Caki2 (cell line): ENCODE measurements around the gene RXRA. TPM values are rescaled to one million over a fixed set of nuclear protein-coding genes. Genes with fewer than 3 reads are reported as not detected.

ENCODE experiments used
- DNase-seq: peaks from one replicate; pipeline ENCODE4 v3.0.0-alpha.2; 2015; ENCODE audit warnings: low read depth
- in situ Hi-C: cut with HindIII; loops from 2 replicates; pipeline ENCODE4 v1.10.0; 2016; ENCODE audit warnings: low sequenced_read_pairs, low pct_unique_long_range_greater_than_20kb, mixed read lengths
- total RNA-seq: library from RNA; depleted of rRNA; stranded (reverse); fragments of >200 nt; shearing (Covaris generic); gene quantifications from 2 replicates; pipeline ENCODE4 v1.2.3, GENCODE V29; 2014; ENCODE audit warnings: low replicate concordance

Gene RXRA
- total RNA-seq, 1 experiment from 2014 or later: 20.6 TPM

GRCh38 chr9:134456756-134457305 is 130.6 kb downstream of the RXRA start:
- in situ Hi-C loops: no loop called here
- no peak for DNase-seq

DNA sequence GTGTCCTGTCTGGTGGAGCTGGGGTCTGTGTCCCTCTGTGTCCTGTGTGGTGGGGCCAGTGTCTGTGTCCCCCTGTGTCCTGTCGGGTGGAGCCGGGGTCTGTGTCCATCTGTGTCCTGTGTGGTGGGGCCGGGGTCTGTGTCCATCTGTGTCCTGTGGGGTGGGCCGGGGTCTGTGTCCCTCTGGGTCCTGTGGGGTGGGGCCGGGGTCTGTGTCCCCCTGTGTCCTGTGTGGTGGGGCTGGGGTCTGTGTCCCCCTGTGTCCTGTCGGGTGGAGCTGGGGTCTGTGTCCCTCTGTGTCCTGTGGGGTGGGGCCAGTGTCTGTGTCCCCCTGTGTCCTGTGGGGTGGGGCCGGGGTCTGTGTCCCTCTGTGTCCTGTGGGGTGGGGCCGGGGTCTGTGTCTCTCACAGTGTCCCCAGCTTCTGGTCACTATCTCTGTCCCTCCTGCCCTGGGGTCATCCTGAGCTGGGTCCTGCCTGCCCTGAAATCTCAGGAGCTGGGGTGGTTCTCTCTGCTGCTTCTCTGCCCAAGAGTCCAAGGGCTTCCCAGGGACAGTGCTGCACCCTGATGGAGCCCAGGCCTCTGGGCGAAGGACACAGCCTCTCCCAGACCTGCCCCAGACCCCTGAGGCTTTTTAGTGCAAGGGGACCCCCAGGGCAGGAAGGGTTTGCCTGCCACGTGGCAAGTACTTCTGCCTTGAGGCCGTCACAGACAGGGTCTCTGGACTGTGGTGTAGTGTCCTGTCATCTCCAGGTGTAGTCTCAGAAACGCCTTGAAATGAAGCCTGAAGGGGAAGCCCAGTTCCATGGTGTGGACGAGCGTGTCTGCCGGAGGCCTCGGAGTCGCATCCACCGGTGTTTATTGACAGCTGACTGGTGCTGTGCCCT is 131.3 kb downstream of the RXRA start:
- DNase-seq: no peak
- in situ Hi-C loops: no loop called here

- in situ Hi-C loops: no loop called here
- no peak for DNase-seq
Measured at GRCh38 chr9:134458207-134459108, 132.2 kb downstream of the RXRA start.

GRCh38 chr9:134459164-134459563 is 132.9 kb downstream of the RXRA start:
- in situ Hi-C loops: no loop called here

GRCh38 chr9:134459573-134459972 is 133.3 kb downstream of the RXRA start:
- in situ Hi-C loops: no loop called here
- DNase-seq: no peak

More at GRCh38 chr9:134459164-134459563, 132.9 kb downstream of the RXRA start:
- DNase-seq: no peak

- in situ Hi-C loops: no loop called here
- DNase-seq: no peak
Measured at GRCh38 chr9:134460206-134460605, 134.0 kb downstream of the RXRA start.

DNA sequence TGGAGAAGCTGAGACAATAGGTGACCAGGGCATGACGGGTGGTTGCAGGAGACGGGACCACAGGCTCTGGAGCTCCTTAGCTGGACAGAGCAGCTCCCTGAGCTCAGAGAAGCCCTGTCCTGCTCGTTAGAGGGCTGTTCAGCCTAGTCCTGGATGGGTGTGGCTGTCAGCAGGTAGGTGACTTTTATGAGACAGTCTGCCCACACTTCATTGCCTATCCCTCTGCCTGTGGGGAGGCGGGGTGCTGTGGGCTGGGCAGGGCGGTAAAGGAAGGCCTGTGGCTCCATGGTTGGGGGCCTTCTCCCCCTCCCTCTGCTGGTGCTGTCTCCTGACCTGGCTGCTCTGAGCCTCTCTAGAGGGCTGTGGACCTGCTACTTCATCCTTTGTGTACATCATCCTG is 134.6 kb downstream of the RXRA start:
- no peak for DNase-seq
- in situ Hi-C loops: no loop called here

GRCh38 chr9:134461426-134461982 is 135.2 kb downstream of the RXRA start:
- no peak for DNase-seq
- in situ Hi-C loops: no loop called here

GRCh38 chr9:134462318-134462717 is 136.1 kb downstream of the RXRA start:
- in situ Hi-C loops: no loop called here
- no peak for DNase-seq

GRCh38 chr9:134463280-134463679 is 137.0 kb downstream of the RXRA start:
- DNase-seq: no peak
- in situ Hi-C loops: no loop called here

DNA sequence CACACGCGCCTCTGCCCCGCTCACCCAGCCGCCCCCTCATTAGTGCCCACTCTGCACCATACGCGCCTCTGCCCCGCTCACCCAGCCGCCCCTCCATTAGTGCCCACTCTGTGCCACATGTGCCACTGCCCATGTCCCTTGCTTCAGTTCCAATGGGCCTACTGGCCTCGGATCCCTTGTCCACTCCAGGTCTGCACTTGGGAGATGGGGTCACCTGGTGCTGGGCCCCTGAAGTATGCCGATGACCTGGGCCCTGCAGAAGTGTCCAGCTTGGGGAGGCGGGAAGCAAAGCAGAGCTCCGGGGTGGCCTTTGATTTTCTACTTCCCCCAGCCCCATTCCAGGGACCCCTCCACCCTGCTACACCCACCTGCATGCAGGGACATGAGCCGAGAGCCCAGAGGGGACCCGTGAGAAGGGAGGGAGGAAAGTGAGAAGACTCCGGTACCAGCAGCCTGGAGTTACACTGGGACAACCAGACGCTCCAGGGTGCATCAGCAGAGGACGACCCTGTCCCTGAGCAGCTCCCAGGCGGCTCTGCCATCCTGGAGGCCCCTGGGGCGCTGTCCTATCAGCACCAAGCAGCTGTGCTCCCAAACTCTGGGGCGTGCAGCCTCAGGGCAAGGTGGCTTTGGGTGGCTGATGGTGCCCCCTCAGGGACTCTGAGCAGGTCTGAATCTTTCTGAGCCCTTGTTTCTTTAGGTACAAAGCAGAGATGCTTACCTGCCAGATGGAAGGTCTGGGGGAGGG is 140.8 kb downstream of the RXRA start:
- DNase-seq: no peak
- in situ Hi-C loops: no loop called here

DNA sequence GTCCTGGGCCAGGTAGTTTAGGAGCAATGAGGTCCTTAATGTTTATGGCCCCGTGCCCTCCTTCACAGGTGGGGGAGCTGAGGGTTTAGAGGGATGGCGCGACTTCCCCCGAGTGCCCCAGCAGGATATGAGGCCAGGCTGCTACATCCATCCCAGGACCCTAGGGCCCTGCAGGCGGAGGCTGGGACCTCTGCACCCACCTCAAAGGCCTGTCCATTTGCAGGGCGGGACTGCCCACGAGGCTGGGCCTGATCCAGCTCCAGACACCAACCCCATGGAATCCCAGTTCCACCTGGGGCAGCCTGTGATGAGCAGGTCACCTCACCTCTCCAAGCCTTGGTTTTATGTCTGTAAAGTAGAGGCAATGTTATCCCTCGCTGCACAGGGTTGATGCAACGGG is 142.1 kb downstream of the RXRA start:
- in situ Hi-C loops: no loop called here
- no peak for DNase-seq

- peak; percentile 8 for DNase-seq
- in situ Hi-C loops: no loop called here
Measured at GRCh38 chr9:134469041-134469875, 143.0 kb downstream of the RXRA start.

DNA sequence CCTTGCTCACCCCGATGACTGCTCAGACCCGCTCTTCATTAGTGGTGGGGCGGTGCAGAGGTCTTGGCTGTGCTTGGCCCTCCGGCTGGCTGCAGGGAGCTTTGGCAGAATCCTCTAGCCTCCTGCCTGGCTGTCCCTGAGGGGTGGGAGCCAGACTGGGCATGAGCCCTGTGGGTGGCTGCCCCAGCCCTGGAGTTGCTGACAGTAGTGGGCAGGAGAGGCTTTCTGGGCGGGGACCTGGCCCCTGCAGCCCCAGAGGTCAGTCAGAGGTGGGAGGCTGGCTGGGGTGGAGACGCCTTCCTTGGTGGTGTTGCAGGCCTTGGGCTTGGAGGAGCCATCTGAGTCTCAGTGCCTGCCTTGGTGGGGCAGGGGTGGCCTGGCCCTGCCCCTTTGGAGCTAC is 146.0 kb downstream of the RXRA start:
- in situ Hi-C loops: no loop called here
- no peak for DNase-seq

DNA sequence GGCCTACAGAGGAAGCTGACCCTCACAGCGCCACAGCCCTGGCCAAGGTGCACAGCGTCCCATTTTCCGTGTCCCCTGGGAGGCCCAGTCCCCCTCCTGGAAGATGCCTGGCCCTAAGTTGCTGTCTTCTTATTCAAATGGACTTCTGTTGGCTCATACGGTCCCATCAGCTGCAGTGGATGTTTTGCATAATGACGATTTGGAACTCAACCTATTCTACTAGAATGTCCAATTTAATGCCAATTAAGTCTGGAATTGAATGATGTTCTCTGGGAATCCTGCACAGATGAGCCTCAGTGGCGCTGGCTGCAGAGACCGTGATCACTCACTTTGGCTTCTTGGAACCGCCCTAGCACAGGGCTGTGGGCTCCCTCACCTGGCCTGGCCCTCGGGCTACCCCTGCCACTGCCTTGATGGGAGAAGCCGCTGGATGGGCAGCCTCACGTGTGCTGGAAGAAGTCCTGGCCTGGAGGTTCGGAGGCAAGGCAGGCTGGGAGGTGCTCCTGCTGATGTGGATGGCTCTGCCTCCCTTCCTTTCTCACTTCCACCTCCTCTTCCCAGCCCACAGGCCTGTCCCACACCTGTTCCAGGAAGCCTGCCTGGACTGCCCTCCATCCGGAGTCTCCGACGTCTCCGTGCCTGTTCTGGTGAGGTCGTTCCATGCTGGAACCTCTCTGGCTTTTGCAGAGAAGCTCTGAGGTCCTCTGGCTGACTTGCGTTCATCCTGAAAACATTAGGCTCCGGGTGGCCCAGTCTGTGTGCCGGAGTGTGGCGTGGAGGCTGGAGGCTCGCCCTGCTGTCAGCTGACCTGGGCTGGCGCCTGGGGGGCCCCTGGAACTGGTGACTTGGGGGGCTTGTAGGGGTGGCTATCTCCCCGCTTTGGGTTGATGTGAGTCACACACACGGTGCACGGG is 147.1 kb downstream of the RXRA start:
- in situ Hi-C loops: no loop called here
- no peak for DNase-seq

DNA sequence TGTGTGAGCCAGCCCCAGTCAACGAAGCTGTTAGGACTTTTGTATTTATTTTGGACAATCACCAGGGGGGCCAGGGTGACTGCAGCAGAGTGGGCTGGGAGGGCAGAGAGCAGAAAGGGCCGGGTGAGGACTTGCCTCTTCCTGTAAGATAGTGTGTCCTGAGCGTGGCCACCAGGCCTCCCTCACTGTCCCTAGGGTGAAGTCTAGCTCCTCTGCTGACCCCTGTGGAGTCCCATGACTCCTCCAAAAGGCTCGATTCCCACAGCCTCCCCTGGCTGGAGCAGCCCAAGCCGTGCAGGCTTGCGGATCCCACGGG is 147.8 kb downstream of the RXRA start:
- in situ Hi-C loops: no loop called here
- no peak for DNase-seq
